Measurements from ENCODE around the gene PLCL2. TPM values are rescaled to one million over a fixed set of nuclear protein-coding genes. Genes with fewer than 3 reads are reported as not detected.

The PLCL2 gene
- total and polyA plus RNA-seq, 10 of the 15 experiments (the other 5 are each of a cell fraction or from before 2014, with no cell fraction given) = 7.5 to 37.3 (median 21.7) TPM

DNA sequence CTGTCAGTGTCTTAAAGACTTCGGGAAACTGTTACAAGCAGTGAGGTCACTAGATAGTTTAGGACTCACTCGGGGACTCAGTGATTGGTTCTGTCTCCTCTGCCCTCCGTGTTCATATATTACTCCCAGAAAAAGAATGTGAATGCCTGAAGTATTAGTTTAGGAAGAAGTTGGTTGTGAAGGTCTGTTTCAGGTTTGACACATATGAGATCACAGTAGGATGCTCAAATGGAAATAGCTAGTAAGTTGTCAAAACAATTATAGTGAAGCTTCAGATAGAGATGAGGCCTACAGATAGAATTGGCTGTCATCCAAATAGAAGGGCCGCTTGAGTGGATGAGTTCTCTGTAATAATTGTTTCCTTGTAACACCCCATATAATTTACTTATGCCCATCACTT lies 172.6 kb downstream of the PLCL2 start (continued):
- TF ChIP-seq, protein P1, sequence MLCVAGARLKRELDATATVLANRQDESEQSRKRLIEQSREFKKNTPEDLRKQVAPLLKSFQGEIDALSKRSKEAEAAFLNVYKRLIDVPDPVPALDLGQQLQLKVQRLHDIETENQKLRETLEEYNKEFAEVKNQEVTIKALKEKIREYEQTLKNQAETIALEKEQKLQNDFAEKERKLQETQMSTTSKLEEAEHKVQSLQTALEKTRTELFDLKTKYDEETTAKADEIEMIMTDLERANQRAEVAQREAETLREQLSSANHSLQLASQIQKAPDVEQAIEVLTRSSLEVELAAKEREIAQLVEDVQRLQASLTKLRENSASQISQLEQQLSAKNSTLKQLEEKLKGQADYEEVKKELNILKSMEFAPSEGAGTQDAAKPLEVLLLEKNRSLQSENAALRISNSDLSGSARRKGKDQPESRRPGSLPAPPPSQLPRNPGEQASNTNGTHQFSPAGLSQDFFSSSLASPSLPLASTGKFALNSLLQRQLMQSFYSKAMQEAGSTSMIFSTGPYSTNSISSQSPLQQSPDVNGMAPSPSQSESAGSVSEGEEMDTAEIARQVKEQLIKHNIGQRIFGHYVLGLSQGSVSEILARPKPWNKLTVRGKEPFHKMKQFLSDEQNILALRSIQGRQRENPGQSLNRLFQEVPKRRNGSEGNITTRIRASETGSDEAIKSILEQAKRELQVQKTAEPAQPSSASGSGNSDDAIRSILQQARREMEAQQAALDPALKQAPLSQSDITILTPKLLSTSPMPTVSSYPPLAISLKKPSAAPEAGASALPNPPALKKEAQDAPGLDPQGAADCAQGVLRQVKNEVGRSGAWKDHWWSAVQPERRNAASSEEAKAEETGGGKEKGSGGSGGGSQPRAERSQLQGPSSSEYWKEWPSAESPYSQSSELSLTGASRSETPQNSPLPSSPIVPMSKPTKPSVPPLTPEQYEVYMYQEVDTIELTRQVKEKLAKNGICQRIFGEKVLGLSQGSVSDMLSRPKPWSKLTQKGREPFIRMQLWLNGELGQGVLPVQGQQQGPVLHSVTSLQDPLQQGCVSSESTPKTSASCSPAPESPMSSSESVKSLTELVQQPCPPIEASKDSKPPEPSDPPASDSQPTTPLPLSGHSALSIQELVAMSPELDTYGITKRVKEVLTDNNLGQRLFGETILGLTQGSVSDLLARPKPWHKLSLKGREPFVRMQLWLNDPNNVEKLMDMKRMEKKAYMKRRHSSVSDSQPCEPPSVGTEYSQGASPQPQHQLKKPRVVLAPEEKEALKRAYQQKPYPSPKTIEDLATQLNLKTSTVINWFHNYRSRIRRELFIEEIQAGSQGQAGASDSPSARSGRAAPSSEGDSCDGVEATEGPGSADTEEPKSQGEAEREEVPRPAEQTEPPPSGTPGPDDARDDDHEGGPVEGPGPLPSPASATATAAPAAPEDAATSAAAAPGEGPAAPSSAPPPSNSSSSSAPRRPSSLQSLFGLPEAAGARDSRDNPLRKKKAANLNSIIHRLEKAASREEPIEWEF (IDR thresholded peaks at IDR 0.05; ENCODE audit: insufficient replicate concordance, low read depth, low read length) = no peak
- TF ChIP-seq TARDBP (IDR thresholded peaks at IDR 0.05; ENCODE audit: borderline replicate concordance) (no peak), ATF7 (IDR thresholded peaks at IDR 0.05; ENCODE audit: low read depth) (no peak), MEF2A (IDR thresholded peaks at IDR 0.05; ENCODE audit: insufficient read depth, low read depth, low read length) (no peak), LARP7 (IDR thresholded peaks at IDR 0.05) (no peak), SMARCA5 (IDR thresholded peaks at IDR 0.05) (no peak), HDAC2 (IDR thresholded peaks at IDR 0.05) (no peak)
- TF ChIP-seq, protein P2, sequence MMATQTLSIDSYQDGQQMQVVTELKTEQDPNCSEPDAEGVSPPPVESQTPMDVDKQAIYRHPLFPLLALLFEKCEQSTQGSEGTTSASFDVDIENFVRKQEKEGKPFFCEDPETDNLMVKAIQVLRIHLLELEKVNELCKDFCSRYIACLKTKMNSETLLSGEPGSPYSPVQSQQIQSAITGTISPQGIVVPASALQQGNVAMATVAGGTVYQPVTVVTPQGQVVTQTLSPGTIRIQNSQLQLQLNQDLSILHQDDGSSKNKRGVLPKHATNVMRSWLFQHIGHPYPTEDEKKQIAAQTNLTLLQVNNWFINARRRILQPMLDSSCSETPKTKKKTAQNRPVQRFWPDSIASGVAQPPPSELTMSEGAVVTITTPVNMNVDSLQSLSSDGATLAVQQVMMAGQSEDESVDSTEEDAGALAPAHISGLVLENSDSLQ (IDR thresholded peaks at IDR 0.05) = no peak

Measured in GM12878 (cell line).